GM19397 (cell line): ENCODE data around the gene AUNIP.

Source experiments
- ATAC-seq: cut with Tn5 transposase; IDR thresholded peaks from one replicate; pipeline ENCODE4 v1.9.1; 2021; ENCODE audit warnings: mild to moderate bottlenecking, moderate library complexity; ENCODE audit not compliant: unreplicated experiment

Gene AUNIP

DNA sequence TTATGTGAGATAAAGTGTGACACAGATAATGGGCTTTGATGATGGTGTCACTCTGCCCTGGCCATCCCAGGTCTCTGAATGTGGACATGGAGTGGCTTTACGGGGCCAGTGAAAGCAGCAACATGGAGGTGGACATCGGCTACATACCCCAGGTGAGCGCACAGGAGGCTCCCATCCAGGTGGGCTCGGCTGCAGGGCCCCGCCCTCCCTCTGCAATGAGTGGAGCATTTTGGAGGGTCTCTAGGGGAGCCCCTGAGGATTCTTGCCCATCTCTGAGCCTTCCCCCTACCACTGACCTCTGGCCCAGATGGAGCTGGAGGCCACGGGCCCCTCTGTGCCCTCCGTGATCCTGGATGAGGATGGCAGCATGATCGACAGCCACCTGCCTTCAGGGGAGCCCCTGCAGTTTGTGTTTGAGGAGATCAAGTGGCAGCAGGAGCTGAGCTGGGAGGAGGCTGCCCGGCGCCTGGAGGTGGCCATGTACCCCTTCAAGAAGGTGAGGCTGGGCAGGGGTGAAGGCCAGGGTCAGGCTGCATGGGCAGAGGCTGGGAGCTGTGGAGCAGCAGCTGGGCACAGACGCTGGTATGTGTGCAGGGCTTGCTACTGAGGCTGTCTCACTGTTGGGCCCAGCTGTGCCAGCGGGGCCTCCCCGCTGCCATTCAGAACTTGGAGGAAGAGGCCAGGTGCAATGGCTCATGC, 47.7 kb downstream of the AUNIP start:
- ATAC-seq, result no peak

- no peak for ATAC-seq
Measured at GRCh38 chr1:25810341-25811299, 48.6 kb downstream of the AUNIP start.

GRCh38 chr1:25809929-25810328, 49.3 kb downstream of the AUNIP start:
- no peak for ATAC-seq

- ATAC-seq, result no peak
Measured at GRCh38 chr1:25809283-25809926, 49.9 kb downstream of the AUNIP start.

DNA sequence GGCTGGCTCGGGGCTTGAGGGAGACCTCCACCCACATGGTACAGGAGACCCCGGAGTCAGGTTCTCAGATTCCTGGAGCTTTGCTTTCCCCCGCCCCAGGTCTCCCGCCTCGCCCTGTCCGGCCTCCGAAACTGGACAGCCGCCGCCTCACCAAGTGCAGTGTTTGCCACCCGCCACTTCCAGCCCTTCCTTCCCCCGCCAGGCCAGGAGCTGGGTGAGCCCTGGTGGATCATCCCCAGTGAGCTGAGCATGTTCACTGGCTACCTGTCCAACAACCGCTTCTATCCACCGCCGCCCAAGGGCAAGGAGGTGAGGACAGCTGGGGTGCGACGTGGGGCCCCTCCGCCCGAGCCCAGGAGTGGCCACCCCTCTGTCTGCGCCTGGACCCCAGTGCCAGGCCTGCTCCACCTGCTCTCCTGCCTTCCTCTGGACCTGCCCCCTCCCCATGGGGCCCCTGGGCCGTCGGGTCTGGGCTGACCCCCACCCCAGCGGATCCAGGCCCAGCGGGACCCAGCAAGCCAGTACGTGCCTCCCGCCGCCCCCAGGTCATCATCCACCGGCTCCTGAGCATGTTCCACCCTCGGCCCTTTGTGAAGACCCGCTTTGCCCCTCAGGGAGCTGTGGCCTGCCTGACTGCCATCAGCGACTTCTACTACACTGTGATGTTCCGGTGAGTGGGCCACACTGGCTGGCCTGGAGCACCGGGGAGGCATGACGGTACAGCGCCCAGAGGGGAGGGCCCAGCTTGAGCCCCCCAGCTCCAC, 50.6 kb downstream of the AUNIP start:
- ATAC-seq, result no peak

DNA sequence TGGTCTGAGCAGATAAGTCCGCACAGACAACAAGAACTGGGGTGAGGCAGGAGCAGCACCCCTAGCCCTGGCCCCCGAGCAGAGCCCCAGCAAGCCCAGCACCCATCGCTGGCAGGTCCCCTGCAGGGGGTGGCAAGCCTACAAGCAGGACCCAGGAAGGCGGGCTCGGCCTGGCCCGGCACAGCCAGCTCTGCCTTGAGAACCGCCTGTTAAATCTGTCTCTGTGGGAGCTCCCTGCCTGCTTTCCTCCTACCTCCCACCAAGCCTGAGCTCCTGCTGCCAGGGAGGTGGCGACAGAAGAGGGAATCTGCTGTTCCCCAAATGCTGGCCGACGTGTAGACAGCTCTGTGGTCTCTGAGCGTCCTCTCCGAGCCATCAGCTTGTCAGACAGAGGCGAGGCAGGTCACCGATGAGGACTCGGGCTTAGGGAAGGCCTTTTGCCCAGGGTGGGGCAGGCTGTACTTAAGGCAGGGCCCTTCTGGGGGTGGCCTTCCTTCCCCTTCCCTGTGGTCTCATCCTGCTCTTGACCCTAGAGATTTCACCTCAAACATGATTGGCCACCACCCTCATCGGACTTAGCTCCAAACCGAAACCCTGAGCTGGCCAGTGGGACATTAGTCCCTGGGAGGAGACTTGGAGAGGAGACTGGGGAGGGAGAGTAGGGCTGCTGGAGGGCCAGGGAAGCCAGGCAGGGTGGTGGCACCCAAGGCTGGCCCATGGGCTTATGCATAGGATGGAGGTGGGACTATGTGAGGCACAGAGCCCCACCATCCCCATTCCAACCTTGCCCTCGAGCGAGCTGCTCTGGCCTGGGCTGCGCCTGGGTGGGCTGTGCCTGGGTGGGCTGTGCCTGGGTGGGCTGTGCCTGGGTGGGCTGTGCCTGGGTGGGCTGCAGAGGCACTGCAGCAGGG, 51.5 kb downstream of the AUNIP start:
- ATAC-seq, result no peak

DNA sequence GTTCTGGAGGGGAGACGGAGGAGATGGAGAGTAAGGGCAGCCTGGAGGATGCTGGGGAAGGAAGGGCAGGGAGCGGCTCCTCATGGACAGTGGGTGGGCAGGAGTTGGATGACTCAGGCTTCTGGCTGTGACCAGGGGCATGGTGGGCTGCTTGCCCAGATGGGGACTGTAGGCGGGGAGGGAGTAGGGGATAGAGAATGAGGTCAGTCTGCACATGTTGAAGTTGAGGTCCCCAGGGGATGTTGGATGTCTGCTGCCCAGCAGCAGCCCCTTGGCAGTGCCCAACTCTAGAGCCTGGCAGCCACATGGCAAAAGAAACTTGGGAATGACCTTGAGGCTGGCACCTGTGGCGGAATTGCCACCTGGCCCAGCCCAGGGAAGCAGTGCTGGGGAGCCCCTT, 52.8 kb downstream of the AUNIP start:
- ATAC-seq, result no peak

GRCh38 chr1:25805863-25806225, 53.4 kb downstream of the AUNIP start:
- no peak for ATAC-seq

DNA sequence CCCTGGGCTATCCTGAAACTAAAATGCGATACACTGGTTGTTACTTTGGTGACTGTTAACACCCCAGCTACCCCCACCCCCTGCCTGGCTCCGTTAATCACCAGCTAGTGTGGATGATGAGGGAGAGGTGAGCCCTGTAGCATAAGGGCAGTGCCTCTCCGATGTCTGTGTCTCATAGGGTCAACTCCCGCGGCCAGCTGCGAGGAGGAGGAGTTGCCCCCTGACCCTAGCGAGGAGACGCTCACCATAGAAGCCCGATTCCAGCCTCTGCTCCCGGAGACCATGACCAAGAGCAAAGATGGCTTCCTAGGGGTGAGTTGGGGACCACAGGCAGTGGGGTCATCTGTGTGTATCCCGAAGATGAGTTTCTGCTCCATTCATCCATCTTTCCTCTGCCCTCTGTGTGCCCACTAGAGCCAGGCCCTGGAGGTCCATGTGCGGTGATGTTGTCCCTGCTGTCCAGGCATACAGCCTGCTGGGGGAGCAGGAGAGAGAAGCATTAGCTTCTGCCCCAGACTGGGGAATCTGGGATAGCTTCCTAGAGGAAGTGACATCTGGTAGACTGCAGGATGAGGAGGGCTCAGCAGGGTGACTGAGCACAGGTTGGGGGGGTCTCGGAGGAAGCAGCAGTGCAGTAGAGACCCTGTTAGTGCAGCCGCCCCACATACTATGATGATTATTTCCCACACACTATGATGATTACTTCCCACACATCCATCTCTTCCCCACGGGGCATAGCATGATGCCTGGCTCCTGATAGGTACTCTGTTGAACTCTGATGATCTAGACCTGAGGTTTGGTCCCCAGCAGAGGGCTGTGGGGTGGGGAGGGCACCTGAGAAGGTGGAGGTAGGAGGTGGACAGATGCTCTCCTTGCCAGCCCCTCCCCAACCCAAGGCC, 54.0 kb downstream of the AUNIP start:
- no peak for ATAC-seq

GRCh38 chr1:25804244-25804963, 54.9 kb downstream of the AUNIP start:
- no peak for ATAC-seq

- no peak for ATAC-seq
Measured at GRCh38 chr1:25803368-25803767, 55.9 kb downstream of the AUNIP start.

GRCh38 chr1:25802915-25803314, 56.3 kb downstream of the AUNIP start:
- ATAC-seq, result no peak

DNA sequence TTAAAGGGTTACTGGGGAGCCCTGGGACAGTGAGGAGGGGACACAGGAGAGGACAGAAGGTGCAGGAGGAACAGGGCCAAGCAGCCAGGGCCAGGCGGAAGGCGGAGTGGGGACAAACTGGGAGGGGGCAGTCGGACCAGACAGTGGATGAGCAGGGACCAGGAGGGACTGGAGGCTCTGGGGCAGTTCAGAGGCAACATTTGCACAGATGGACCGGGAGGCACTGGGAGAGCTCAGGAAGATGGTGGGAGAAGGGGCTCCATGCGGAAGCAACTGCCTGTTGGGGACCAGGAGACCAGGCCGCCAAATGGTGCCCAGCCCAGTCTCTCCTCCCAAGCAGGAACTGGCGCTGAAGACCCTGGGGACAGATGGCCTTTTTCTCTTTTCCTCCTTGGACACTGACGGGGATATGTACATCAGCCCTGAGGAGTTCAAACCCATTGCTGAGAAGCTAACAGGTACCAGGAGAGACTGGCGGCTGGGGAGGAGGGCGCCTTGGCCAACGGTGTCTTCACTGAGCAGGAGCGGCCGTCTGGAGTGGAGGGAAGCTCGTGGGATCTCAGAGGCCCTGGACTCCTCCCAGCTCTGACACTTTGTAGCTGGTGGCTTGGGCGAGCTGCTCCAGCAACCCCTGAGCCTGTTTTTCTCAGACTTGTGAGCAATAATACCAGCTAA, 58.4 kb downstream of the AUNIP start:
- no peak for ATAC-seq

GRCh38 chr1:25799935-25800702, 59.1 kb downstream of the AUNIP start, which contains the start of gene SELENON:
TSS of gene SELENON (plus strand) at chr1:25800193. CDS start at chr1:25800231, 38 bp downstream.
- ATAC-seq, result no peak

GRCh38 chr1:25799352-25799934, 59.8 kb downstream of the AUNIP start:
- no peak for ATAC-seq

DNA sequence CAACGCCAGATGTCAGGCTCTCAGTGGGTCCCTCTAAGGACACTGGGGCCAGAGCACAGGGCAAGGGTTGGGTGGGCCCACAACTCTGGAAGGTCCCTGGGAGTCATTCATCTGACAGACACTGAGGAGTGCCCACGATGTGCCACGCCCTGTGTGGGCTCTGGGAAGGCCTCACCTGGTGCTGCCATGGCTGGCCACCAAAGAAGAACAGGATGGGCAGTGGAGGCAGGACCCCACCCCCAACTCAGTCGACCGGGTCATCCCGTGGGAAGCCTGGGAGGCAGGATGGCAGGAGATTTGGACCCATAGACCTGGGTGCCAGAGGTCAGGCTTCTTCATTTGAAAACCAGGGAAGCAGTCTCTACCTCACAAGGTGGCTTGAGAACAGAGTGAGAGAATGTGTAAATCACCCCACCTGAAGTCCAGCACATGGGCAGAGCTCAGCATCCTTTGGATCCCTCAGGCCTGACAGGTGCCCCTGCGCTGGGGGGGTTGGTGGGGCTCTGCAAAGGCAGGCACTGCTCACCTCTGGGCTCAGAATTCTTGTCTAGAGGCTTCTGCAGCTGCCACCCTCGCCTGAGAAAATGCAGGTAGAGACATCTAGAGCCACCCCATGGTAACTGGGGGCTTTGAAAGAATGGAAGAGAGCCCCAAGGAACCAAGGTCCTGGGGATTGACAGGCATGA, 60.4 kb downstream of the AUNIP start:
- no peak for ATAC-seq
